ENCODE measurements around the gene MZF1. TPM values are rescaled to one million over a fixed set of nuclear protein-coding genes. Genes with fewer than 3 reads are reported as not detected.

Gene MZF1
- polyA plus RNA-seq, 1 donor (not counting 4 experiments of a cell fraction or from before 2014, with no cell fraction given), result 7.4 TPM

- dilution Hi-C loops (cut with MboI; ENCODE audit: extremely low pct_ligation_motif_present, low sequenced_read_pairs), result no loop called here
- Histone ChIP-seq H3K79me2 (ENCODE audit: control insufficient read depth, insufficient read depth, low read length) (peaks cover 8% of the 10 kb centered on the region), H2AFZ (ENCODE audit: control insufficient read depth, low read length) (no peak overlapping the region), H3K27ac (ENCODE audit: control insufficient read depth, insufficient read depth, low read length) (peak overlapping the region; percentile 96), H3K4me2 (ENCODE audit: control insufficient read depth, extremely low read depth, insufficient read depth, low read depth, low read length) (peak overlapping the region; percentile 92), H3K9ac (ENCODE audit: control insufficient read depth, extremely low read depth, insufficient read depth, low read length) (peak overlapping the region; percentile 96), H3K4me3 (ENCODE audit: control insufficient read depth in 2 of 3, extremely low read depth in 1 of 3, insufficient read depth in 2 of 3, low read depth in 1 of 3, low read length in 3 of 3) (peak overlapping the region; percentile 72 to 81 (median 74)), H3K9me1 (ENCODE audit: control insufficient read depth, extremely low read depth, insufficient read depth, low read length) (no peaks in the 10 kb centered on the region), H3K9me3 (ENCODE audit: control insufficient read depth, low read depth, low read length) (no peaks in the 10 kb centered on the region), H3K36me3 (ENCODE audit: control insufficient read depth in 2 of 2, extremely low read depth in 1 of 2, insufficient read depth in 2 of 2, low read length in 2 of 2) (peaks cover 11 to 21% of the 10 kb centered on the region in 2 experiments), H3K27me3 (ENCODE audit: control insufficient read depth, extremely low read depth, insufficient read depth, low read length) (no peaks in the 10 kb centered on the region), H4K20me1 (ENCODE audit: control insufficient read depth, extremely low read depth, insufficient read depth, low read length) (no peaks in the 10 kb centered on the region), H3K4me1 (ENCODE audit: control insufficient read depth, extremely low read depth, insufficient read depth, low read length) (peaks cover 13% of the 10 kb centered on the region)
- FAIRE-seq, result peak; percentile 49
- DNase-seq (ENCODE audit: low read depth, low spot score), result no peak
- TF ChIP-seq EZH2 (IDR thresholded peaks at IDR 0.05; ENCODE audit: low read length) (no peak), CTCF (optimal IDR thresholded peaks at IDR 0.05 in 1 of 3, IDR thresholded peaks at IDR 0.05 in 1 of 3, conservative IDR thresholded peaks at IDR 0.05 in 1 of 3; ENCODE audit: extremely low read depth in 1 of 3, insufficient read depth in 2 of 3, low read length in 3 of 3) (no peak)
Measured at GRCh38 chr19:58572026-58572817, 913 bp downstream of the MZF1 start.

GRCh38 chr19:58571575-58571947, 1.6 kb downstream of the MZF1 start:
- DNase-seq (ENCODE audit: low read depth, low spot score) (no peak), FAIRE-seq (no peak)
- no peak overlapping the region for H2AFZ ChIP-seq (ENCODE audit: control insufficient read depth, low read length)
- H3K4me3 ChIP-seq (ENCODE audit: control insufficient read depth in 2 of 3, extremely low read depth in 1 of 3, insufficient read depth in 2 of 3, low read depth in 1 of 3, low read length in 3 of 3), result no peak overlapping the region
- H3K4me2 ChIP-seq (ENCODE audit: control insufficient read depth, extremely low read depth, insufficient read depth, low read depth, low read length), result peak overlapping the region; percentile 92
- H3K9ac ChIP-seq (ENCODE audit: control insufficient read depth, extremely low read depth, insufficient read depth, low read length), result no peak overlapping the region
- no peaks in the 10 kb centered on the region for H3K9me3 ChIP-seq (ENCODE audit: control insufficient read depth, low read depth, low read length)
- H3K36me3 ChIP-seq (ENCODE audit: control insufficient read depth in 2 of 2, extremely low read depth in 1 of 2, insufficient read depth in 2 of 2, low read length in 2 of 2), result peaks cover 13 to 24% of the 10 kb centered on the region in 2 experiments
- no peaks in the 10 kb centered on the region for H3K27me3 ChIP-seq (ENCODE audit: control insufficient read depth, extremely low read depth, insufficient read depth, low read length)
- no peaks in the 10 kb centered on the region for H3K9me1 ChIP-seq (ENCODE audit: control insufficient read depth, extremely low read depth, insufficient read depth, low read length)
- TF ChIP-seq EZH2 (IDR thresholded peaks at IDR 0.05; ENCODE audit: low read length) (no peak), CTCF (optimal IDR thresholded peaks at IDR 0.05 in 1 of 3, IDR thresholded peaks at IDR 0.05 in 1 of 3, conservative IDR thresholded peaks at IDR 0.05 in 1 of 3; ENCODE audit: extremely low read depth in 1 of 3, insufficient read depth in 2 of 3, low read length in 3 of 3) (no peak)
- H3K27ac ChIP-seq (ENCODE audit: control insufficient read depth, insufficient read depth, low read length), result no peak overlapping the region
- peaks cover 13% of the 10 kb centered on the region for H3K4me1 ChIP-seq (ENCODE audit: control insufficient read depth, extremely low read depth, insufficient read depth, low read length)
- no peaks in the 10 kb centered on the region for H4K20me1 ChIP-seq (ENCODE audit: control insufficient read depth, extremely low read depth, insufficient read depth, low read length)
- peaks cover 8% of the 10 kb centered on the region for H3K79me2 ChIP-seq (ENCODE audit: control insufficient read depth, insufficient read depth, low read length)
- dilution Hi-C loops (cut with MboI; ENCODE audit: extremely low pct_ligation_motif_present, low sequenced_read_pairs), result no loop called here

All from keratinocyte (primary cell).